ENCODE results near the gene ZNF546. TPM values are rescaled to one million over a fixed set of nuclear protein-coding genes. Genes with fewer than 3 reads are reported as not detected.

ZNF546 gene
- total RNA-seq, 4 donors from 2014 or later: 0.30 to 4.8 (median 1.4) TPM

DNA sequence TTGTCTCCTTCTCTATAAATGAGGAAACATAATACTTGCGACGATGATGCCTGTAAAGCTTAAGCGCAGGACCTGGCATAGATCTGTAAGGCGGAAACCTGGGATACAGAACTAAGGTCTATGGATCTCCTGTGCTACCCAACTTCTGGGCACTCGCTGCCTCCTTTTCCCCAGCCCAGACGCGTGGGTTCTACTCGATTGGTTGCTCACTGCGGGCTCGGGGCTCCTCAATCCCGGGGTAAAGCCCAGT, 26.5 kb upstream of the ZNF546 start:
- WGBS, 2 donors: 0 to 10% methylated on average over 4 to 11 of the region's 11 CpGs
- no peak for TF ChIP-seq POLR2A (IDR thresholded peaks at IDR 0.05)
- TF ChIP-seq, protein P1, sequence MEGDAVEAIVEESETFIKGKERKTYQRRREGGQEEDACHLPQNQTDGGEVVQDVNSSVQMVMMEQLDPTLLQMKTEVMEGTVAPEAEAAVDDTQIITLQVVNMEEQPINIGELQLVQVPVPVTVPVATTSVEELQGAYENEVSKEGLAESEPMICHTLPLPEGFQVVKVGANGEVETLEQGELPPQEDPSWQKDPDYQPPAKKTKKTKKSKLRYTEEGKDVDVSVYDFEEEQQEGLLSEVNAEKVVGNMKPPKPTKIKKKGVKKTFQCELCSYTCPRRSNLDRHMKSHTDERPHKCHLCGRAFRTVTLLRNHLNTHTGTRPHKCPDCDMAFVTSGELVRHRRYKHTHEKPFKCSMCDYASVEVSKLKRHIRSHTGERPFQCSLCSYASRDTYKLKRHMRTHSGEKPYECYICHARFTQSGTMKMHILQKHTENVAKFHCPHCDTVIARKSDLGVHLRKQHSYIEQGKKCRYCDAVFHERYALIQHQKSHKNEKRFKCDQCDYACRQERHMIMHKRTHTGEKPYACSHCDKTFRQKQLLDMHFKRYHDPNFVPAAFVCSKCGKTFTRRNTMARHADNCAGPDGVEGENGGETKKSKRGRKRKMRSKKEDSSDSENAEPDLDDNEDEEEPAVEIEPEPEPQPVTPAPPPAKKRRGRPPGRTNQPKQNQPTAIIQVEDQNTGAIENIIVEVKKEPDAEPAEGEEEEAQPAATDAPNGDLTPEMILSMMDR (IDR thresholded peaks at IDR 0.05): no peak
- DNase-seq (ENCODE audit: low spot score in 2 of 2): peak in 1 of 2 donors; percentile 17
- intact Hi-C loops (cut with DNase I; ENCODE audit: low total_unique reads): no loop called here
- peak overlapping the region; percentile 77 for H3K4me3 ChIP-seq (ENCODE audit: low read depth, poor library complexity, severe bottlenecking)

- peak; percentile 97 to 99 for DNase-seq (ENCODE audit: low spot score in 2 of 2)
- 0 to 1% methylated on average over 41 to 47 of the region's 47 CpGs for WGBS, 2 donors
- intact Hi-C loops (cut with DNase I; ENCODE audit: low total_unique reads): no loop called here
- H3K4me3 ChIP-seq (ENCODE audit: low read depth, poor library complexity, severe bottlenecking): peak within 1 kb of the TSS; percentile 77
- TF ChIP-seq POLR2A (IDR thresholded peaks at IDR 0.05): peak in 1 of 2 donors; percentile 74
- TF ChIP-seq, protein P1 (IDR thresholded peaks at IDR 0.05): peak in 1 of 3 donors; percentile 59
These were observed 26.0 kb upstream of the ZNF546 start, which contains the start of gene PSMC4 for GRCh38 chr19:39970675-39971379. Gene PSMC4, plus strand, starts transcription at chr19:39971165. Its CDS starts 38 bp downstream, at chr19:39971203.

- peak overlapping the region; percentile 77 for H3K4me3 ChIP-seq (ENCODE audit: low read depth, poor library complexity, severe bottlenecking)
- peak in 1 of 2 donors; percentile 87 for DNase-seq (ENCODE audit: low spot score in 2 of 2)
- 2 to 3% methylated on average over 21 of the region's 21 CpGs for whole genome bisulfite sequencing, 2 donors
- intact Hi-C loops (cut with DNase I; ENCODE audit: low total_unique reads): no loop called here
- no peak for TF ChIP-seq POLR2A (IDR thresholded peaks at IDR 0.05)
- TF ChIP-seq, protein P1 (IDR thresholded peaks at IDR 0.05): no peak
These were observed 25.4 kb upstream of the ZNF546 start for GRCh38 chr19:39971380-39972035.

DNA sequence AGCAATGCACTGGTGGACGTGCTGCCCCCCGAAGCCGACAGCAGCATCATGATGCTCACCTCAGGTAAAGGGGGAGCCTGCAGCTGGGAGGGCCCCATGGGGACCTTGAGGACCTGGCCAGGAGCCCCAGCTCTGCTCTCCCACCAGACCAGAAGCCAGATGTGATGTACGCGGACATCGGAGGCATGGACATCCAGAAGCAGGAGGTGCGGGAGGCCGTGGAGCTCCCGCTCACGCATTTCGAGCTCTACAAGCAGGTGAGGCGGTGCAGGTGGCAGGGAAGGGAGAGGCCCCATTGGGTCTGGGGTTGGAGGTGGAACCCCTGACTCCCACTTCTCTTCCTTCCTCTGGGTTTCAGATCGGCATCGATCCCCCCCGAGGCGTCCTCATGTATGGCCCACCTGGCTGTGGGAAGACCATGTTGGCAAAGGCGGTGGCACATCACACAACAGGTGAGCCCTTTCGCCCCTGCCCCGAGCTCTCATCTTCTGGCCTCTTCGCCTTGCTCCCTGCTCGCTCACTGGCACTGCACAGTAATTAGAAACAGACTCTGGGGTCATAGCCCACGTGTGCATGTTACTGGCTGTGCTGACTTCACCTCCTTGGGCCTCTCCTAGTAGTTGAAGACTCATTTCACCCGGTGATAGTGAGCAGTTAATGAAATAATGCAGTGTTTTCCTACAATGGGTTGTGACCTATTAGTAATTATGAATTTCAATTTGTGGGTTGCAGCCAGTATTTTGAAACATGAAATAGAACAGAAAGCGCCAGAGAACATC, 22.3 kb upstream of the ZNF546 start:
- no peak overlapping the region for H3K4me3 ChIP-seq (ENCODE audit: low read depth, poor library complexity, severe bottlenecking)
- DNase-seq (ENCODE audit: low spot score in 2 of 2): no peak
- WGBS, 2 donors: 79 to 89% methylated on average over 14 to 24 of the region's 24 CpGs
- intact Hi-C loops (cut with DNase I; ENCODE audit: low total_unique reads): no loop called here
- TF ChIP-seq, protein P1 (IDR thresholded peaks at IDR 0.05): no peak
- no peak for TF ChIP-seq POLR2A (IDR thresholded peaks at IDR 0.05)

- no peak overlapping the region for H3K4me3 ChIP-seq (ENCODE audit: low read depth, poor library complexity, severe bottlenecking)
- no peak for TF ChIP-seq POLR2A (IDR thresholded peaks at IDR 0.05)
- TF ChIP-seq, protein P1 (IDR thresholded peaks at IDR 0.05): no peak
- DNase-seq (ENCODE audit: low spot score in 2 of 2): no peak
- intact Hi-C loops (cut with DNase I; ENCODE audit: low total_unique reads): no loop called here
- WGBS, 2 donors: 93 to 100% methylated on average over 1 of the region's 1 CpG
These were observed 14.0 kb upstream of the ZNF546 start for GRCh38 chr19:39982883-39983282.
